Activated gamma-delta T cell treated with Interleukin-2 at 50 U/mL for 16 hours (primary cell): Measurements from ENCODE around the gene ZNF609.

ENCODE experiments used
- DNase-seq: peaks from one replicate; pipeline ENCODE4 v3.0.0-alpha.2; 2020

The ZNF609 gene

DNA sequence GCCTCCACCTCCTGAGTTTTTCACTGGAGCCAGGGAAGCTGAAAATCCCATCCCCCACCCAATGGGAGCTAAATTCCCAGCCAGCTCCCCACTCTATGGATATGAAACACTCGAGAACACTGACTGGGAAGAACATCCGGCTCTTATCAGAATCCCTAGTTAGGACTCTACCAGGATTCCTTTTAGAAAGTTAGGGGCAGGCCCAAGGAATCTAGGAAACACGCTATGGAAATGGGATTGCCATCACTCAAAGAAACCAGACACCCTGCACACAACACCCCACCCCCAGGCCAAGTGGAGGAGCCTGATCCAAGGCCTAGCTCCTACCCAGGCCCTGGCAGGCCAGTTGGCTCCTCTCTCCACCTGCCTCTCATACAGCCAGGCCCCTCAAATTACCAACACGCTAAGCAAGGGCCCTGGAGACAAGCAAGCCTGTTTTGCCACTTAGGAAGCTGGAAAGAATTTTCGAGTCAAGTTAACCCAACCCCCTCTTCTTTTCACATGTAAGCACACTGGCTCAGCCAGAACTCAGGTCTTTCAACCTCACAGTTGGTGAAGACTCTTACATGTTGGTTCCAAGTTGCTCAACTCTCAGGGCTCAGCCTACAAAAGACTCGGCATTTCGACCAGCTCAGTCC is 239.5 kb downstream of the ZNF609 start:
- no peak for DNase-seq

DNA sequence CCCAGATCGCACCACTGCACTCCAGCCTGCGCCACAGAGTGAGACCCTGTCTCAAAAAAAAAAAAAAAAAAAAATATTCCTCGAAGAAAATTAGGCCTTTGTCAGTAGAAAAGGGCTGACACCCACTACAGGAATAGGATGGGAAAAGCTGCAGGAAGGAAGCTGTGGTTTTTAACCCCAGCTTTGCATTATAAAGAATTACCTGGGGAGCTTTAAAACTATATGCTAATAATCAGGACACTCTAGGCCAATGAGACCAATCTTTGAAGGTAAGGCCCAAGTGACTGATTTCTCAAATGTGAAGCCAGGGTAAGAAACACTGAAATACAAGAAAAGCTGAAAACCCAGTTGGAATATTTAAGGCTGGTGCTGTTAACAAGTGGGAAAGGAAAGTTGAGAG is 240.7 kb downstream of the ZNF609 start:
- DNase-seq, result no peak

DNA sequence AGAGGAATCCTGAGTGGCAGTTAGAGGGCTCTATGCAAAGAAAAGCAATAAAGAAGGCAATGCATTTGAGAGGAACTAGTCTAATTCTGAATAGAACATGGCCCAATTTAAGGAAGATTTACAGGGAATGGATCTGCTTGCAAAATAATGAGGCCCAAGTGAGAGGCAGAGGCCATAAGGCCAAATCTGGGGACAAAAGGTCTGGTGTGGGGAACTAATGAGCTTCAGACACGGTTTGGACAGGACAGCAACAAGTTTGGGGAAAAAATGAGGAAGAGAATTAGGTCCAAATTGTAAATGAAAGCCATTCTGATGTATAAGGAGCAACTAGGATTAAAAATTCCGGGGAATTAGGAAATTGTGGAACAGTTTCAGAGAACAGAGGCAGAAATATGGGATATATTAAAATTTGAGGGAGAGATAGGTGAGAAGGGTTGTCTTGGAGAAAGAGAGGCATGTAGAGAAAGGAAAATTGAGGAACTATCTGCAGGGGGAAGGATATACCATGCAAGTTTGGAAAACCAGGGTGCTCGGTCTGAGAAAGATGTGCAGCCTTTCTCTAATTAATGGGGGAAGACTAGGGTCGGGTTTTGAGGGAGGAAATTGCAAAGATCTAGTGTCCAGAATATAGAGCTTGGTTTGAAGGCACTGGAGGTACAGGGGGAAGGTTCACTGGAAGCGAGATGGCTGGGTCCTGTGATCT is 241.3 kb downstream of the ZNF609 start:
- no peak for DNase-seq

DNA sequence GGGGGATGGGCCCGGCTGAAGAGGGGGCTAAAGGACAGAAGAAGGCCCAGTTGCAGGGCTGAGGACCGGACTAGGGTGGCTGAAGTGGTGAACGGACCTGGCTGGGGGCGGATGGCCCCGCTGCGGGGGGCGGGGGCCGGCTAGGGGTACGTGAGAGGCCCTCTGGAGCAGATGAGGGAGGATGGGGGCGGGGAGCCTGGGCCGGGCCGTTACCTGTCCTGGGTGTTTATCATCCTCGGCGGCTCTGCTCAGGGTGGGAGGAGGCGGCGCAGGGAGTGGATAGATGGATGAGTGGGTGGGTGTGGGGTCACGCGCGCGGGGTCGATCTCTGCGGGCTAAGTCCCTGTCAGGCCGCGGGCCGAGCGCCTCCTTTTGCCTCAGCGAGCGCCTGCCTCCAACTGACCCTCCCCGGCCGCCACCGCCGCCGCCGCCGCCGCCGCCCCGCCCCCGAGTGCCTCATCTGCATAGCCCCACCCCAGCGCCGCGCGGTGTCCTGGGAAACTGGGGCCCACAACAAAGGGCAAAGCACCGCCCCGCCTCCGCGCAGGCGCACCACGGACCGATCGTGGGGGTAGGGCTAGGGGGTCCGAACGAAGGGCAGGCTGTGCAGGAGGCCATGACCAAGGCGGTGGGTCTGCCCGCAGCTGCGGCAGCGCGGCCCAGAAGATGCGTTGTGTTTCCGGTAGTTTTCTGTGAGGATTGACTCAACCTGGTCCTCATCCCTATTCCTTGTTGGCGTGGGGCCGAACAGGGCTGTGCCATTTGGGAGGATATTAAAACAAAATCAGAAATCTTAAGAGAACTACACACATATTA is 242.6 kb downstream of the ZNF609 start:
- peak; percentile 96 for DNase-seq

DNA sequence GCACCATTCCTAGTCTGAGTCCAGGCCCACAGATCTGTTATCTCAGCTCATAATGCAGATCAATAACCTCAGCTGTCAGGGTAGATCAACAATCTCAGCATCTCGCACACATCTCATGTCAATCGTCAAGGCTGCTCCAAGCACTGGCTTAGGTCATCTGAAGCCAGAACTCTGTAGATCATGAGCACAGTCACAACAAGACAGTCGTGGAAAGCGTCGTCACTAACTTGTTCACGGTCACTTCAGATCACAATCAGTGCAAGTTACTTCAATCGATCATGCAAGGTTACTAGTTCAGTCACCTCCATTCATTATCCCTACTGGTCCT is 243.2 kb downstream of the ZNF609 start:
- DNase-seq, result no peak

DNA sequence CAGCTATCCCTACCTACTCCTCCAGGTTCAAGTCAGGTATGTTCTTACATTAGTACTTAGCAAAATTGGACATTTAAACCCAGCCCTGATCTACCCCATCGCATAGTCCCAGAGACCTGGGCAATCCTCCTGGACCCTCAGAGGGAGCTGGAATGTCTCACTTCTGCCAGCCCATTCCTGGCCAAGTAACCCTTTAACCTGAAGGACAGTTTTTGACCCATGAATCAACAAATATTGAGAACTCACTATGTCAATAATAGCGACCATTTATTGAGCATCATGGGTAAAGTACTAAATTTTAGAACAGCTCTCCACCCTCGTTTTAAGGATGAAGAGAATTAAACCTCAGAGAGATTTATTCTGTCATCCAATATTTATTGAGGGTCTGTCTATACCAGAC is 244.6 kb downstream of the ZNF609 start:
- DNase-seq, result no peak

DNA sequence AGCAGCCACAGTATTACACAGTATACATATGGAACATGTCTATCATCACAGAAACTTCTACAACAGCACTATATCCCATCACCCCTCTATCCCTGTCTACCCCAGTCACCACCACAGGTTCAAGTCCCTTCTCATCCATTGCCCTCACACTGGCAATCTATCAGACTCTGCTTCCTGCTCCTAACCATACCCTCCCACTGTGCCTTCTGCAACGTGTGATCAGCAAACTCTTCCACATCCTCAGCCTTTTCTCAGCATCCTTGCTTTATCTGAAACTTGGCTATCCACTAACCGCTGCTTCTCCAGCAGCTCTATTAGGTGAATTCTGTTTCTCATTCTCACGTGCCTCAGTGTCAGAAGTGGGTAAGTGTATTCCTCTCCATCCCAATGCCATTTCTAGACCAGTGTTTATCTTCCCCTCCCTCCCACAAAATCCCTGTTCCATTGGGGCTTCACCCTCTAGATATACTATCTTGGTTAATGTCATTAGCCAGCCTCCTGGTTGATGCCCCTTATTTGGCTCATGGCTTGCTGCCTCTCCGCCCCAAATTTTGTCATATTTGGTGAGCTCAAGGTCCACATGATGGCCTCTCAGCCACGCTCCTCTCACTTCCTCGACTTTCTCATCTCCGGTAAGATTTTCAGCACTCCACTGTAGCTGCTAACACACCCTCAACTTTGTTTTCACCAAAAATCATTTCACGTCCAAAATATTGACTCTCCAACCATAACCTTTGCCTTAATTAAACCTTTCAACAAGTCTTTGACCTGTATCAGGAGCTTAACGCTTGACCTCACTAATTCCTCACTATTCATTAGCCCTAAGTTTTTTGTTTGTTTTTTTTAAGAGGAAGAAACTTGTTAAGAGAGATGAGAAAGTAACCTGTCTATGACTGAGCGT is 245.9 kb downstream of the ZNF609 start:
- no peak for DNase-seq

DNA sequence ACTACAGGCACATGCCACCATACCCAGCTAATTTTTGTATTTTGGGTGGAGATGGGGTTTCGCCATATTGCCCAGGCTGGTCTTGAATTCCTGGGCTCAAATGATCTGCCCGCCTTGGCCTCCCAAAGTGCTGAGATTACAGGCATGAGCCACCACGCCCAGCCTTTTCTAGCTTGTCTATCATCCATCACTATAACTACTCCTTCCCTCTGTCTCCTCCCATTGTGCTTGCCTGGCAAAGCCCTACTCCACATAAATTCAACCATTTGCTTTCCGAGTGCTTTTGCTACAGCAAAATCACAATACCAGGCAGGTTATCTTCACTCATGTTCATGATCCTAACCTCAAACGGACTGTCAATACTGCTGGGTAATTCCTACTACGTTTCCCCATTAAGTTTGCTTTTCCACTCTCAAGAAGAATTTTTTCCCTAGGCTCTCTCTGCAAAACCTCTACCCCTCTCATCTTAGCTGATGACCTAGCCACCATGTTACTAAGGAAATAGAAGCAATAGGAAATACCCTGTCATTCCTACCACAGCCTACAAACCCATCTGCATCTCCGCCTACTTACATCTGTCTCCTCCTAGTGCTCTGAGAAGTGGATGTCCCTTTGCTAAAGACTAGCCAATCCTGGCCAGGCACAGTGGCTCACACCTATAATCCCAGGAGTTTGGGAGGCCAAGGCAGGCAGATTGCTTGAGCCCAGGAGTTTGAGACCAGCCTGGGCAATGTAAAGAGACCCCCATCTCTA is 250.5 kb downstream of the ZNF609 start:
- DNase-seq, result no peak

DNA sequence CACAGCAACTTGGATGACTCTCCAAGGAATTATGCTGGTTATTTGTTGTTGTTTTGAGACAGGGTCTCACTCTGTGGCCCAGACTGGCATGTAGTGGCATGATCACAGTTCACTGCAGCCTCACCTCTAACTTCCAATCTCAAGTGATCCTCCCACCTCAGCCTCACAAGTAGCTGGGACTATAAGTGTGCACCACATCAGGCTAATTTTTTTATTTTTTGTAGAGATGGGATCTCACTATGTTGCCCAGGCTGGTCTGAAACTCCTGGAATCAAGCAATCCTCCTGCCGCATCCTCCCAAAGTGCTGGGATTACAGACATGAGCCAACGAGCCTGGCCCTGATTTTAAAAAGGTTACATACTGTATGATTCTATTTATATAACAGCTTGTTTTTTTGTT is 252.0 kb downstream of the ZNF609 start:
- DNase-seq, result no peak

DNA sequence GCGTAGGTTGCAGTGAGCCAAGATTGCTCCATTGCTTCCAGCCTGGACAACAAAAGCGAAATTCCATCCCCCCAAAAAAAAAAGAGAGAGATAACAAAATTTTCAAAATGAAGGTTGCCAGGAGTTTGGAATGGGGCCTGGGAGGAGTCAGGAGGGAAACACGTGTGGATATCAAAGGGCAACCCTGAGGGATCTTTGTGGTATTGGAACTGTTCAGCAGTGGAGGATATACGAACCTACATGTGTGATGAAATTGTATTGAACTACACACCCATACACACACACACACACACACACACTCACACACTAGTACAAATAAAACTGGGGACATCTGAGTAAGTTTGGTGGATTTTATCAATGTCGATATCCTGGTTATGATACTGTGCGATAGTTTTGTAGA is 253.2 kb downstream of the ZNF609 start:
- no peak for DNase-seq

DNA sequence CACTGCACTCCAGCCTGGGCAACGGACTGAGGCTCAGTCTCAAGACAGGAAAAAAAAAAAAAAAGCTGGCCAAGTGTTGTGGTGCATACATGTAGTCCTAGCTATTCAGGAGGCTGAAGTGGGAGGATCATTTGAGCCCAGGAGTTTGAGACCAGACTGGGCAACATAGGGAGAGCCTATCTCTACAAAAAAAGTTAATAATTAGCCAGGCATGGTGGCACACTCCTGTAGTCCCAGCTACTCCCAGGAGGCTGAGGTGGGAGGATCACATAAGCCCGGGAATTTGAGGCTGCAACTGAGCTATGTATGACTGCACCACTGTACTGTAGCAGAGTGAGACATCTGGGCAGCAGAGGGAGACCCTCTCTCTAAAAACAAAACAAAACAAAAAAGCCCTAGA is 256.1 kb downstream of the ZNF609 start:
- DNase-seq, result no peak

DNA sequence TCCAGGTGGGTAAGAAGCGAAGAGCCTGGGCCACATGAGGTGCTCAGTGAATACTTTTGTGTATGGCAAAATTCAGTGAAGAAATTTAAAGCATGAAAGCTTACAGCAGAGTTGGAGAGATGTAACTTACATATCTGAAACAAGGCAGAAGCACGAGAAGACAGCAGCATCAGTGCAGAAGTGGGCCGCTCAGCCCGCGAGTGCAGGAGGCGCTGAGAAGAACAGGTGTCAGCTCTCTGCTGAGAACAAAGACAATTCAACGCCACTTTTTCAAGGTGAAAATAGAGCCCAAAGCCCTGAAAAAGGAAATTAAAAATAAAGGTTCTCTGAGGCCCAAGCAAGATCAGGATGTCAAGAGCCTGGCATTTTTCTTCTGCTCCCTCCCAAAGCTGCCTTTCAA is 256.8 kb downstream of the ZNF609 start:
- no peak for DNase-seq

DNA sequence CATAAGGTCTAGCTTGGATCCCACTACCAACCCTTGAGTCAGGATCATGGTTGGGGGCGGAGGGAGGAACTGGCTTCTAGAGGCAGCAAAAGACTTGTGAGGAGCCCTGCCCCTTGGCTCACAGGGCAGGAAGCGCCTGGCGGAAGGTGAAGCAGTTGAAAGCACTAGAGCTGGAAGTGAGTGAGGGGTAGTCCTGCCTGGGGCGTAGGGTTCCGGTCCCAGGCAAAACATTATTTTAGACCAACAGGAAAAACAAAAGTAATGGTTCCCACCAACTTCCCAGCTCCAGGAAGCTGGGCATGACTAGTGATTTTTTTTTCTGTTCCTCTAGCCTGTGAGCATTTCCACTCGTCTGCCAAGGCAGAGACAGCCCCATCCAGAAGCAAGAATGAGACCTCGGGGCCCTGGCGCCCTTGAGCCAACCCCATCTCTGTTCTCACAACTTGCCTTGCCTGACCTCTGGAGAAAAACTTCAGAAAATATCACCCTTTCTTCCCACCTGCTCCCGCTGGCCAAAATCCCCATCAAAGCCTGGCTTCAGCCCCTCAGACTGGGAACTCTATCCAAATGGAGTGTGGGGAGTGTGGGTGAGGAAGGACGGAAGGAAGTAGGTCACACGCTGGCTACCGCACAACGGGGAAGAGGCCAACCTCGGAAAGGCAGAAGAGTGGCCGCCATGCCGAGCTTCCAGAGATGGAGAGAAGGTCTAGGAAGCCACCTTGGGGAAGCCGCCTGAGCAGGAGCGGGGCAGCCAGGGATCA is 257.5 kb downstream of the ZNF609 start:
- DNase-seq, result no peak

DNA sequence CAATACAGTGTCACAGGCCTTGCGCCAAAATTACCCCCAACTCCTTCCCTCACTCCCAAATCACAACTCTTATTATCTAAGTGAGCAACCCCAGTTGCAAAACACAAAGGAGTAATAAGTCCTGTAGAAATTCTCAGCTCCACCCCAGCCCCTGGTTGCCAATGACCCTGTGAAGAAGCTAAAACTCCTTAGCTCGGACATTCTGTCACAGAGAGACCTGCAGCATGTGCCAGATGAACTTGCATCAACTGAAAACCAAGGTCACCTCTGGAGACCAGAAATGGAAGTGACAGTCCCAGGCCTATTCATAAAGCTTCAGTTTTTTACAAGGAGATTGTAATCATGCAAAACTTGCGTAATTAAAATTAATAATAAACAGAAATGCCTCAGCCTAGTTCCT is 259.8 kb downstream of the ZNF609 start:
- no peak for DNase-seq

DNA sequence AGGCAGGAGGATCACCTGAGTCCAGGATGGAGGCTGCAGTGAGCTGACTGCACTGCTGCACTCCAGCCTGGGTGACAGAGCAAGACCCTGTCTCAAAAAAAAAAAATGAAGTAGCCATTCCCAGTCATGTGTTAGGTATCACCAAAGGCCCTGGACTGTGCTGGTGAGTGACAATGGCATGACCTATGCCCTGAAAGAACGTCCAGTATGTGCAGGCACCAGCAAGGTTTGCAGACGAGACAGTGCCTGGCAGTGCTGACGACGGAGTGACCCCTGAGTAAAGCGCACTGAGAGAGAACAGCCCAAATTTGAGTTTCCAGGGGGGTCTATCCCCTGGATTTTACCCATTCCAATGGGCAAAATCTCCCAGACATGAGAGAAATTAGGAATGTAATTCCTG is 269.8 kb downstream of the ZNF609 start:
- no peak for DNase-seq

DNA sequence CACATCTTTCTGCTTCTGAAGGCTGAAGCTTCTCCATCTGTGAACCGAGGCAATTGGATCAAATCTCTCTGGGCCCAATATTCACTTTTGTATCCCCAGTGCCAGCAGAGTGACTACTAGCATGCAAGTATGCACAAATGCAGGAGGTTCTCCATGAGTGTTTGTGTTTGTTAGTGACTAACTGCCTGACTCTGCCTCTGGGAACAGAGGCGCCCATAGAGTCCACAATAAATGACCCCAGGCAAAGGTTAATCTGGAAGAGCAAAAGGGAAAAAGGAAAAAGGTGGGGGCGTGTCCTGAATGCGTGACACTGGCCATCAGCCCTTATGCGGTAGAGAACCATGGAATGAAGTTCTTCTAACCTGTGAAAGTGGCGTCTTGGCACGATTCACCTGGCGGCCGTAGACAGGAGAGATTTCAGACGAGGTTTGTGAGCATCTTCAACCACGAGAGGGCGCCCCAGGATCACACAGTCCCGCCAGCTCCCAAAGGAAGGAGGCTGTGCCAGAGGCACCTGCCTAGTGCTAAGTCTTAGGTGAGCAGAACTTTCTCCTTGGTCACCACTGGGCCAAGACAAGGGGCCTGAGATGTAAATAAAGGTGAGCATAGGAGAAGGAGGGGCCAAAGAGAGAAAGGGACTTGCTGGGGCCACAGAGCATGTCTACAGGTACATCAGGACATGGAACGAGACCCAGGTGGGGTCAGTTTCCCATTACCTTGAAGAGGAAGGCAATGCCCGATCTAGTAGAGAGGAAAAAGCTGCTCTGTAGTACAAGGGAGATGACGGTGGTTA is 270.8 kb downstream of the ZNF609 start:
- peak; percentile 88 for DNase-seq

DNA sequence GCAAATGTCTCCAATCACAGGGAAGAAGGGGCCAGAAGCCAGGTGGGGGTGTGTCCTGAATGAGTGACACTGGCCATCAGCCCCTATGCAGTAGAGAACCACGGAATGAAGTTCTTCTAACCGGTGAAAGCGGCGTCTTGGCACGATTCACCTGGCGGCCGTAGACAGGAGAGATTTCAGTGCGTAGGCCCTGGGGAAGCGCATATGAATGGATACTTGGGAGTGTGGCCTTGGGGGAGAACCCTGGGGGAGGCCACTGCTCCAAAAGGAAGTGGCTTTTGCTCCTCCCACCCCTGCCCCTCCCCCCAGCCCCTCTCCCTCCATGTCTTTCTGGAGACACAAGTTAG is 271.4 kb downstream of the ZNF609 start:
- no peak for DNase-seq

DNA sequence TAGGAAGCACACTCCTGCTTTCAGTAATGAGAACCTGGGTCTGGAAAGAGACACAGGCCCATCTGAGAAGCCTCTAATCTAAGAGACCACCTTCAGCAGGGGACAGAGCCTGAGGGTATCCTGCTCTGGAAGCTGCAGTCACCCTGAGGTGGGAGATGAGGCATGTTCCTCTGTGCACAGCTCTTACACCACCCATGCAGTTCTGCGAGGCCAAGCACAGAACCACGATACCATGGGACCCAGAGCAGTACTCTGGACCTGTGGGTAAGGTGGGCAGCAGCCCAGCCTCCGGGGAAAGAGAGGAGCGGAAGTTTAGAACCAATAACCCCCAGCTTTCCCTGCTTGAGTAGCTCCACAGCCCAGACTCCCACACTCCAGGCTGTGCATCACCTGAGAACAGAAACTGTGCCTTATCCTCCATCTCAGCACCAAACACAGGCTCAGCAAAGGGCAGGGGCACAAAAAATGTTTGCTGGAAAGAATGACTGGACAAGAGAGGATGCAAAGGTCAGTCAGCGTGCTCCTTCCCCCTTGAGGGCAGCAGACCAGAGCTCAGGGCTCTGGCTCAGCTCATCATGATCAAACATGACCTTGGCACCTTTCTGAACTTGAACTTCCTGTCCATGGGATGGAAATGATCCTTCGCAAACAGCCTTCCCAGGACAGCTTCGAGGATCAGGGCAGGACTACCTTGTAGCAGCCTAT is 271.9 kb downstream of the ZNF609 start:
- DNase-seq, result no peak
